NK-92 (cell line): ENCODE measurements around the gene ARL5A.
"Not testable (repeated sequence)": the region's sequence is repeated elsewhere in the genome, so short reads cannot be mapped to it uniquely, and the experiment has no call there.

Experiments used
- DNase-seq: peaks from one replicate; lab custom pipeline; 2025; ENCODE audit not compliant: unreplicated experiment; lab: John Stamatoyannopoulos, UW

The ARL5A gene, protein sequence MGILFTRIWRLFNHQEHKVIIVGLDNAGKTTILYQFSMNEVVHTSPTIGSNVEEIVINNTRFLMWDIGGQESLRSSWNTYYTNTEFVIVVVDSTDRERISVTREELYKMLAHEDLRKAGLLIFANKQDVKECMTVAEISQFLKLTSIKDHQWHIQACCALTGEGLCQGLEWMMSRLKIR

DNA sequence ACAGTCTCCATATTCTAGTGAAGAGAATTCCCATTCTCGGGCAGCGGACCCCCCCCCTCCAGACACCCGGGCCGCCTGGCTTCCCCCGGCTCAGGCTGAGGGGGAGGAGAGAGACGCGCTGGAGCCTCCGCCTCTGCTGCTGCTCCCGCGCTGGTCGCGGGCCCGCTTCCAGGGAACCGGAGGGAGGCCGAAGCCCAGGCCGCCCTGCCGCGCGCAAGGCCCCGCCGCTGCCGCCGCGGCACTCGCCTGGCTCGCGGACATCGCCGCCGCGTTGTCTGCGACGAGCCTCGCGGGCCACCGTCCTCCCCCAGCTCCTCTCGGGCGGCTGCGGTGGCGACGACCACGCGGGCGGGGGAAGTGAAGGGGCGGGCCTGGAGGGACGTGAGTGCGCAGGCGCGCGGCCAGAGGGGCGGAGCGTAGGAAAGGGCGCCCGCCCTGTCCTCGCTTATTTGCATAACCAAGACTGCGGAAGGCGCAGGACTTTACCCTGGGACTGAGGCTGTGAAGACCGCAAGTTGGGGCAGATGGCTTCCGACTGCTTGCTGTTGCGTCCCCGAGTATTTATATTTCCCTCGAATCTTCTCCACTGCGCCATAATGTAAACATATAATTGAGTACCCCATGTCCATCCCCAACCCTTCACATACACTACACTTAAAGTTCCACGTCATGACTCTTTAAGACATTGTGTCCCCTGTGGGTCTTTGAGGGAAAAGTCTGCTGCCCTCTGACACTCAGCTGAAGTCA, at the start of gene ARL5A:
Gene ARL5A, minus strand, starts transcription at position 279 of the 747 bp plus-strand sequence. Its CDS starts 245 bp downstream, at position 34.
- peak; percentile 34 for DNase-seq

GRCh38 chr2:151875631-151876030, 47.4 kb upstream of the ARL5A start:
- not testable (repeated sequence) for DNase-seq

- DNase-seq: no peak
These were observed 44.2 kb upstream of the ARL5A start for GRCh38 chr2:151872463-151872862.

GRCh38 chr2:151869291-151869690, 41.1 kb upstream of the ARL5A start:
- DNase-seq: no peak

DNA sequence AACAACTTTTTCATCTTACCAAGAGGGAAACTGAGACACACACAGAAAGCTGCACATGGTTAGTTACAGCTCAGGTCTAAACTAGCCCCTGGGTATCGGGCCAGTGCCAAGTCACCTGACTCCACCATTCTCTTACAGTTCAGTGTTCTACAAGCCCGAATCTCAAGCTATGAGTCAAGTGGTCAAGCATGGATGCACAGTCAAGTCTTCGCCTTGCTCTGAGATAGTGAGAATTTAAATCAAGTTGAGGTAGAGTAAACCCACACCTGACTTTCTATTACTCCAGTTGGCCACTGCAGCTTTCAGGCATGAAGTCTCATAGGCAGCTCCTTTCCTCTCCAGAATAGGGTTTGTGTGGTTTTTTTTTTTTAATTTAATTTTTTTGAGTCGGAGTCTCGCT, 34.5 kb upstream of the ARL5A start:
- DNase-seq: no peak

- no peak for DNase-seq
These were observed 33.0 kb upstream of the ARL5A start for GRCh38 chr2:151861174-151861573.

DNA sequence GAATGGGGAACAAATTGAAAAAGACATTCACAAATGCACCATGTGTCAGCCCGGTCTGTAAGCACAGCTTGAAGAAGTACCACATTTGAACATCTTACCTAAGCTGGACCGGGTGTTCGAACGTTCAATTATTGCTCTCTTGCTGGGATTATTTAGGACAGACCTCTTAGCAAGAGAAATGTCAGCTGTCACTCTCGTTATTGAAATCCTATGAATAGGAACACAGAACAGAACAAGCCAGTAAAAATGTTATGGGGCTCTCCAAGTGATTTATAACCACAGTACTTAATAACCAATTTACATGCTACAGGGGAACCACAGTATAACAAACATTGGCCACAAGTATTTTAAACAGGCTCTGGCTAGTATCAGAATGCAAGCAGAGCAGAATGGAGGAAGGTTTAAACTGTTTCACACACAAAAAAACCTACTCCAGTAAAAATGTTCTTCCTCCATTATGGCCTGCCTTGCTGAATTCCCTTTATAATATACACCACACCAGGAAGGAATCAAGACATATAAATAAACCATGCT, 32.5 kb upstream of the ARL5A start:
- DNase-seq: no peak

GRCh38 chr2:151860210-151860609, 32.0 kb upstream of the ARL5A start:
- DNase-seq: no peak

GRCh38 chr2:151857650-151858049, 29.4 kb upstream of the ARL5A start:
- DNase-seq: no peak

GRCh38 chr2:151855111-151855510, 26.9 kb upstream of the ARL5A start:
- DNase-seq: no peak

GRCh38 chr2:151853070-151853758, 25.0 kb upstream of the ARL5A start:
- no peak for DNase-seq

DNA sequence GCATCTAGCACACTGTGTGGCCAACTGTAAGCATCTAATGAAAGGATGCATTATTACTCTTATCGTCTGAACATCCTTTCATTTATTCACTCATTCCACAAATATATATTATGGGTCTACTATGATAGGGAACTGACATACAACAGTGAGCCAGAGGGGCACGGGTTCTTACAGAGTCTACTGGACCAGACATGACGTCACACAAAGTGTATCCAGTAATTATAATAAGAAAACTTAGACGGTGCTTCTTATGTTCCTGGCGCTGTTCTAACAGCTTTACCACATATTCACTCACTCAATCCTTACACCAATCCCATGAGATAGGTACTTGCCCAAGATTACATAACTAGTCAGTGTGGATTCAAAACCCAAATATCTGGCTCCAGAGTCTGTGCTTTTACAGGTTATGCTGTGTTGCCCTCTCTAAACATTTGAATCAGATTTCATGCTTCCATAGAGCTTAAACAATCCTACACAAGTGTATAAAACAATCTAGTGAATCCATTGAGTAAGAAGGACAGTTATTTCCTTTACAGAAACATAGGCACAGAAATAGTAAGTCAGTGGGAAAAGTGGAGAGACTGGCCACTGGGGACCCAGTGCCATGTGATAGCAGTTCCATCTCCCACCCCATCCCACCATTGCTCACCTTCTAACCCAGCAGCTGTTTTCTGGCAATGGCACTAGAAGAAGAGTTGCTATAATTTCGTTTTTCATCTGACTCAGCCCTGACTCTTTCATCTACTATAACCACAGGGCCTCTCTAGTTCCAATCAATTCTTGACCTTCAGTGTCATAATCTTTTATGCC, 24.2 kb upstream of the ARL5A start:
- DNase-seq: no peak

DNA sequence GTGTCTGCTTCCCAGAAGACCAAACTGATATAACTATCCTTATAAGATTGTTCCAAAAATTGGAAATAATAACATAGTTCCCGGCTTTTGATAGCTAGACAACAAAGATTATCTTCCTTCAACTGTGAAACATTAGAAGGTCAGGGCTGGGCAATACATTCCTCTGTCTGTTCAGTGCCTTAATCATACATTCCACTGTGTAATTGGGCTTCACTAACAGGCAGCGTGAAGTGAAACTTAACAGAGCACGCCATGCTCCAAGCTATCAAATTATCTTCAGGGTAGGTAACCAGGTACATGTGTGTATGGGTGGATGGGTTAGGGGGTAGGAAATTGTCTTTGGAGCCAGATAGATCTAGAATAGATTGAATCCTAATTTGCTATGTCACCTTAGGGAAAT, 23.5 kb upstream of the ARL5A start:
- no peak for DNase-seq

DNA sequence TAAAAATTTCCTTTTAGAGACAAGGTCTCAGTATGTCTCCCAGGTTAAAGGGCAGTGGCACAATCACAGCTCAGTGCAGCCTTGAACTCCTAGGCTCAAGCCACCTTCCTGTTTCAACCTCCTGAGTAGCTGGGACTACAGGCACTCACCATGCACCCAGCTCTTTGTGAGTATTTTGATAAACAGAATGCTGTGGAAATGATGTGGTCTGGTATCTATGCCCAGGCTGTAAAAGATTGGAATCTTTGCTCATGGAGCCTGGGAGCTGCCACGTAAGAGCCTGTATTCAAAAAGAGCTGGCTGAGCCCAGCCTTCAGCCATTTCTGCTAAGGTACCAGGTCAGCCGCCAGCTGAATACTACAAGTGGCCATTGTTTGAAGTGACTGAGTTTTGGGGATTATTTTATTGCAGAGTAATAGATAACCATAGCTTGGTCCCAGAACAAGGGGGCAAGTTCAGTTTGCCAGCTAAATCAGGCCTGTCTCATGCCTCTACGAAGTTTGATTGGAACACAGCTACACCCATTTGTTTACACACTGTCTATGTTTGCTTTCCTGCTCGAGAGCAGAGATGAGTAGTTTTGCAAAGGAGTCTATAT, 21.3 kb upstream of the ARL5A start:
- no peak for DNase-seq

DNA sequence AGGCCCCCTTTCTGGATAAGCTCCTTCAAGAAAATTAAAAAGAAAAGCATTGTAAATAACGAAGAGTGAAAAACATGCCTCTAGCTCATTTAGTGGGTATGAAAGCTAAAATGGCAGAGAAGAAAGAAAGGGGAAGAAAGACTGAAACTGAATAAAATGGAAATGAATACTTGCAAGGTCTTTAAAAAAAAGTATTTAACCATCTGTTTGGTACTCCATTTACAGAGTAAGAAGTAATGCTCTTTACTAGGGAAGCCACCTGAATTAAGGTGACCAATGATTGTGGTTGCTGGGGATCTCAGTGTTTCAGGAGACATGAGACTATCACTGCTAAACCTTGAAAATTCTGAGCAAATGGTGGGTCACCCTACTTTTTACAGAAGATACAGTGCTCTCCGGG, 17.7 kb upstream of the ARL5A start:
- DNase-seq: no peak

- DNase-seq: no peak
These were observed 17.3 kb upstream of the ARL5A start for GRCh38 chr2:151845481-151845880.

GRCh38 chr2:151844211-151844896, 16.1 kb upstream of the ARL5A start:
- no peak for DNase-seq

DNA sequence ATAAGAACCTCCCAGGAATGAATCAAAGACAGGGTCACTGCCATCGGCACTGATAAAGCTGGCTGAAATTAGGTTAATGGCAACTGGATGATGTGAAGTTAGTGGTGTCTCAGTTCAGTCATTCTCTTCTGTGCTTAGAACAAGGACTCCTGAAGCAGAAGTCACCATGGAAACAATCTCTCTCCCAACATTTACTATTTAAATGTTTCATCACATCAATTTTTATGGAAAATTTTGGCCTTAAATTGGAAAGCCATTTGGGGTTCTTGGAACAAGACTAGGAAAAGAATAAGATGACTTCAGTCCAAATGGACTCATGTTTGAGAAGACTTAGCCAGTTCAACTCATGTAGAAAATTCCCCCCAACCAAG, 15.5 kb upstream of the ARL5A start:
- no peak for DNase-seq

DNA sequence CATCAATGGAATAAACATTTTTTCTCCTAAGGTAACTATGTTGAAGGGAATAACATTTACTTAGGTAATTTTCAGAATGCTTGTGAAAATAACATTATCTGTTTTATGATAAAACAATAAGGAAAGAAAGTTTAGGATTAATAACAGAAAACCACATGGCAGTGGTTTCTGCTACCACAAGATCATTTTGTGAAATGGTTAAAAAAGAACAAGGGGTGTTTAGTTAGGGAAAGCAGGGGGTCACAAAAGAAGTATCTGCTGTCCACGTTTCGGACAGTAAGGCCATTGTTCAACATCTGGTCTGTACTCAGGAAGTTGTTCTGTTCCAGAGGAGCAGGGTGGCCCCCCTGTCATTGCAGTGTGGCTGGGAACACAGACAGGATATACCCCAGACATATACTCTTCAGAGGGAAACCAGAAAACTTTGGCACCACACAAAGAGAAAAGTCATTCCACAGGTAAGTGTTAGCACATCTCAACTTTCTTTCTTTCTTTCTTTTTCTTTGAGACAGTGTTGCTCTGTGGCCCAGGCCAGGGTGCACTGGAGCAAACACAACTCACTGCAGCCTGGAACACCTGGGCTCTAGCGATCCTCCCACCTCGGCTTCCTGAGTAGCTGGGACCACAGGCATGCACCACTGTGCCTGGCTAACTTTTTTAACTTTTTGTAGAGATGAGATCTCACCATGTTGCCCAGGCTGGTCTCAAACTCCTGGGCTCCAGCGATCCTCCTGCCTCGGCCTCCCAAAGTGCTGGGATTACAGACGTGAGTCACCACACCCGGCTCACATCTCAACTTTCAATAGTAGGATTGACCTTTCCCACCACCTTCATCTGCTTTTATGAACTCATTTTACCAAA, 14.8 kb upstream of the ARL5A start:
- no peak for DNase-seq
